ENCODE results near the gene OR6J1.

GRCh38 chr14:22602862-22603261 lies 41.3 kb downstream of the OR6J1 start:
- no peak for TF ChIP-seq PBX3 (IDR thresholded peaks at IDR 0.05; ENCODE audit: insufficient replicate concordance, low read depth, low read length)
- no peak for TF ChIP-seq MTA2 (IDR thresholded peaks at IDR 0.05; ENCODE audit: low read depth)
- TF ChIP-seq ZNF217 (IDR thresholded peaks at IDR 0.05): no peak
